ENCODE data around the gene BCKDHB.

GRCh38 chr6:80319196-80319595 is 212.7 kb downstream of the BCKDHB start:
- TF ChIP-seq CTCF (IDR thresholded peaks at IDR 0.05): no peak
- TF ChIP-seq EZH2 (IDR thresholded peaks at IDR 0.05; ENCODE audit: borderline replicate concordance, insufficient read depth, low read depth, low read length, poor library complexity, severe bottlenecking): no peak

Data from B cell (primary cell).